ENCODE measurements around the gene PLA2G10. TPM values are rescaled to one million over a fixed set of nuclear protein-coding genes. Genes with fewer than 3 reads are reported as not detected.
"Not testable (repeated sequence)": the region's sequence is repeated elsewhere in the genome, so short reads cannot be mapped to it uniquely, and the experiment has no call there.

PLA2G10 gene
- total RNA-seq, 2 experiments from 2014 or later: not detected

- no peak overlapping the region for H3K4me3 Mint-ChIP-seq
- no peaks in the 10 kb centered on the region for H3K9me3 Mint-ChIP-seq (ENCODE audit: low read depth)
- CTCF ChIA-PET: interaction anchor here (0.9 kb wide), 1 partner anchor 24 kb away, joined by 3 read pairs; no protein-coding TSS in a partner anchor
- peaks cover 5% of the 10 kb centered on the region for H3K4me1 Mint-ChIP-seq
- POLR2A ChIA-PET: no interaction called here
- peaks cover 44% of the 10 kb centered on the region for H3K36me3 Mint-ChIP-seq (ENCODE audit: low read depth)
- DNase-seq (no peak), ATAC-seq (peak; percentile 44)
- intact Hi-C loops (cut with DNase I, micrococcal nuclease): no loop called here
- H3K27ac Mint-ChIP-seq: peak overlapping the region; percentile 59
- H3K27me3 Mint-ChIP-seq: no peaks in the 10 kb centered on the region
Measured at GRCh38 chr16:14650629-14651028, 43.5 kb downstream of the PLA2G10 start.

DNA sequence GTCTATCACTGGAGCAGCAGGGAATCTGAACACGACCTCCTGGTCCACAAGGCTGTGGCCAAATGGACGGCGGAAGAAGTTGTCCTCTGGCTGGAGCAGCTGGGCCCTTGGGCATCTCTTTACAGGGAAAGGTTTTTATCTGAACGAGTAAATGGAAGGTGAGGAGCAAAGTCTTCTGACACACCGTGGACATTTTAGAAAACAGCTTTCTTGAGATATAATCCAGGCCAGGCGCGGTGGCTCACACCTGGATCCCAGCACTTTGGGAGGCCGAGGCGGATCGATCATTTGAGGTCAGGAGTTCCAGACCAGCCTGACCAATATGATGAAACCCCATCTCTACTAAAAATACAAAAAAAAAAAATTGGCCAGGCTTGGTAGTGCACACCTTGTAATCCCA lies 44.3 kb downstream of the PLA2G10 start:
- Mint-ChIP-seq H3K4me3 (no peak overlapping the region), H3K9me3 (ENCODE audit: low read depth) (no peaks in the 10 kb centered on the region), H3K4me1 (peaks cover 5% of the 10 kb centered on the region), H3K36me3 (ENCODE audit: low read depth) (peaks cover 44% of the 10 kb centered on the region), H3K27me3 (no peaks in the 10 kb centered on the region), H3K27ac (no peak overlapping the region)
- no peak for DNase-seq
- ChIA-PET POLR2A (no interaction called here), CTCF (interaction anchor here (0.8 kb wide), 1 partner anchor 423 kb away, joined by 4 read pairs; no protein-coding TSS in a partner anchor)
- intact Hi-C loops (cut with DNase I, micrococcal nuclease): no loop called here
- no peak for ATAC-seq

- ChIA-PET CTCF (no interaction called here), POLR2A (no interaction called here)
- ATAC-seq (peak; percentile 42), DNase-seq (peak; percentile 22)
- Mint-ChIP-seq H3K4me3 (no peak overlapping the region), H3K27me3 (no peaks in the 10 kb centered on the region), H3K27ac (no peak overlapping the region), H3K9me3 (ENCODE audit: low read depth) (no peaks in the 10 kb centered on the region), H3K36me3 (ENCODE audit: low read depth) (peaks cover 24% of the 10 kb centered on the region), H3K4me1 (peaks cover 23% of the 10 kb centered on the region)
- intact Hi-C loops (cut with DNase I, micrococcal nuclease): no loop called here
Measured at GRCh38 chr16:14641926-14642325, 52.2 kb downstream of the PLA2G10 start.

- H3K27ac Mint-ChIP-seq: peak overlapping the region; percentile 20
- POLR2A ChIA-PET: no interaction called here
Measured at GRCh38 chr16:14641206-14641605, 52.9 kb downstream of the PLA2G10 start.

GRCh38 chr16:14640538-14640937 lies 53.6 kb downstream of the PLA2G10 start:
- no peak overlapping the region for H3K27ac Mint-ChIP-seq
- H3K36me3 Mint-ChIP-seq (ENCODE audit: low read depth): peaks cover 26% of the 10 kb centered on the region
- no peaks in the 10 kb centered on the region for H3K27me3 Mint-ChIP-seq
- H3K4me1 Mint-ChIP-seq: peaks cover 34% of the 10 kb centered on the region
- intact Hi-C loops (cut with DNase I, micrococcal nuclease): no loop called here
- H3K4me3 Mint-ChIP-seq: no peak overlapping the region
- no peaks in the 10 kb centered on the region for H3K9me3 Mint-ChIP-seq (ENCODE audit: low read depth)
- ATAC-seq (no peak), DNase-seq (no peak)
- ChIA-PET CTCF (no interaction called here), POLR2A (interaction anchor here (0.6 to 0.8 kb wide), 2 partner anchors 8 to 14 kb away, joined by 3 to 5 read pairs; no protein-coding TSS in a partner anchor)

More at GRCh38 chr16:14641206-14641605, 52.9 kb downstream of the PLA2G10 start:
- Mint-ChIP-seq H3K4me3 (no peak overlapping the region), H3K27me3 (no peaks in the 10 kb centered on the region), H3K9me3 (ENCODE audit: low read depth) (no peaks in the 10 kb centered on the region), H3K4me1 (peaks cover 28% of the 10 kb centered on the region), H3K36me3 (ENCODE audit: low read depth) (peaks cover 25% of the 10 kb centered on the region)
- ATAC-seq: no peak
- DNase-seq: no peak
- CTCF ChIA-PET: interaction anchor here (0.6 kb wide), 1 partner anchor 54 kb away, joined by 3 read pairs; no protein-coding TSS in a partner anchor
- intact Hi-C loops (cut with DNase I, micrococcal nuclease): no loop called here

DNA sequence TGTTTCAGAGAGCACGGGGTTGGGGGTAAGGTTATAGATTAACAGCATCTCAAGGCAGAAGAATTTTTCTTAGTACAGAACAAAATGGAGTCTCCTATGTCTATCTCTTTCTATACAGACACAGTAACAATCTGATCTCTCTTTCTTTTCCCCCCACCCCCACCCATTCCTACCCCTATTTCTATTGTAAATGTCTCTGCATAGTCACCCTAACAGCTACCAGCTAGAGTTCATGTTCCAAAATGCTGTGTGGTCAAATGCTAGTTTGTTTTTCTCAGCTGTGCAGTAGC lies 57.2 kb downstream of the PLA2G10 start:
- DNase-seq; H3K27ac Mint-ChIP-seq; H3K9me3 Mint-ChIP-seq (ENCODE audit: low read depth); H3K27me3 Mint-ChIP-seq; H3K4me3 Mint-ChIP-seq; POLR2A ChIA-PET; ATAC-seq; CTCF ChIA-PET: not testable (repeated sequence)
- intact Hi-C loops (cut with DNase I, micrococcal nuclease): loop anchor here (10.0 kb wide), 3 partner anchors 418 to 1318 kb away; partner anchors contain the start of genes MARF1 (in 1 of the 2) and NTAN1 (in 1 of the 2)
- peaks cover 30% of the 10 kb centered on the region for H3K36me3 Mint-ChIP-seq (ENCODE audit: low read depth)
- peaks cover 51% of the 10 kb centered on the region for H3K4me1 Mint-ChIP-seq

DNA sequence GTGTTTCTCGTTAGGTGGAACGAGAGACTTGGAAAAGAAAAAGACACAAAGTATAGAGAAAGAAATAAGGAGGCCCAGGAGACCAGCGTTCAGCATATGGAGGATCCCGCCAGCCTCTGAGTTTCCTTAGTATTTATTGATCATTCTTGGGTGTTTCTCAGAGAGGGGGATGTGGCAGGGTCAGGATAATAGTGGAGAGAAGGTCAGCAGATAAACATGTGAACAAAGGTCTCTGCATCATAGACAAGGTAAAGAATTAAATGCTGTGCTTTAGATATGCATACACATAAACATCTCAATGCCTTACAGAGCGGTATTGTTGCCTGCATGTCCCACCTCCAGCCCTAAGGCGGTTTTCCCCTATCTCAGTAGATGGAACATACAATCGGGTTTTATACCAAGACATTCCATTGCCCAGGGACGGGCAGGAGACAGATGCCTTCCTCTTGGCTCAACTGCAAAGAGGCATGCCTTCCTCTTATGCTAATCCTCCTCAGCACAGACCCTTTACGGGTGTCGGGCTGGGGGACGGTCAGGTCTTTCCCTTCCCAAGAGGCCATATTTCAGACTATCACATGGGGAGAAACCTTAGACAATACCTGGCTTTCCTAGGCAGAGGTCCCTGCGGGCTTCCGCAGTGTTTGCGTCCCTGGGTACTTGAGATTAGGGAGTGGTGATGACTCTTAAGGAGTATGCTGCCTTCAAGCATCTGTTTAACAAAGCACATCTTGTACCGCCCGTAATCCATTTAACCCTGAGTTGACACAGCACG lies 57.7 kb downstream of the PLA2G10 start:
- Mint-ChIP-seq H3K27ac (peak overlapping the region; percentile 21), H3K4me1 (peaks cover 53% of the 10 kb centered on the region), H3K36me3 (ENCODE audit: low read depth) (peaks cover 30% of the 10 kb centered on the region)
- POLR2A ChIA-PET; ATAC-seq; DNase-seq; H3K4me3 Mint-ChIP-seq; CTCF ChIA-PET; H3K9me3 Mint-ChIP-seq (ENCODE audit: low read depth); H3K27me3 Mint-ChIP-seq: not testable (repeated sequence)
- intact Hi-C loops (cut with DNase I, micrococcal nuclease): loop anchor here (10.0 kb wide), 3 partner anchors 418 to 1318 kb away; partner anchors contain the start of genes MARF1 (in 1 of the 2) and NTAN1 (in 1 of the 2)

GRCh38 chr16:14635395-14636165 lies 58.5 kb downstream of the PLA2G10 start:
- CTCF ChIA-PET: no interaction called here
- no peak for ATAC-seq
- intact Hi-C loops (cut with DNase I, micrococcal nuclease): loop anchor here (10.0 kb wide), 3 partner anchors 419 to 1319 kb away; partner anchors contain the start of genes MARF1 (in 1 of the 2) and NTAN1 (in 1 of the 2)
- no peaks in the 10 kb centered on the region for H3K9me3 Mint-ChIP-seq (ENCODE audit: low read depth)
- peak overlapping the region; percentile 21 for H3K27ac Mint-ChIP-seq
- POLR2A ChIA-PET: no interaction called here
- peaks cover 30% of the 10 kb centered on the region for H3K36me3 Mint-ChIP-seq (ENCODE audit: low read depth)
- H3K4me1 Mint-ChIP-seq: peaks cover 49% of the 10 kb centered on the region
- H3K4me3 Mint-ChIP-seq: no peak overlapping the region
- DNase-seq: no peak
- no peaks in the 10 kb centered on the region for H3K27me3 Mint-ChIP-seq

DNA sequence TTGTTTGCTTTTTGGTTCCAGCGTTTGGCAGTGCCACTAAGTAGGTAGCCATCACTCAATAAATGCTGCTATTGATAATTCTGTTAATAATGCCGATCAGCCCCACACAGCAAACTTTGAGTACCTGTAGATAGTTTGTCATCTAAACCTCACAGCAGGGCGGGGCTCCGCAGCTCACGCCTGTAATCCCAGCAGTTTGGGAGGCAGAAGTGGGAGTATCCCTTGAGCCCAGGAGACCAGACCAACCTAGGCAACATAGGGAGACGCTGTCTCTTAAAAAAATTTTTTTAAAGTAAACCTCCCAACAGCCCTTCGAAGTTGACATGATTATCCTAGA lies 59.8 kb downstream of the PLA2G10 start:
- intact Hi-C loops (cut with DNase I, micrococcal nuclease): loop anchor here (5.0 to 10.0 kb wide), 8 partner anchors 332 to 1320 kb away; partner anchors contain the start of genes CEP20 (in 1 of the 2), ERCC4 (in 1 of the 2), MARF1 (in 1 of the 2) and NTAN1 (in 1 of the 2)
- Mint-ChIP-seq H3K27me3 (no peaks in the 10 kb centered on the region), H3K9me3 (ENCODE audit: low read depth) (no peaks in the 10 kb centered on the region), H3K4me3 (peak overlapping the region; percentile 97), H3K27ac (peak overlapping the region; percentile 99), H3K36me3 (ENCODE audit: low read depth) (peaks cover 24% of the 10 kb centered on the region), H3K4me1 (peaks cover 43% of the 10 kb centered on the region)
- CTCF ChIA-PET: interaction anchor here (1.1 kb wide), 1 partner anchor 13 kb away, joined by 3 read pairs; no protein-coding TSS in a partner anchor
- no peak for ATAC-seq
- no peak for DNase-seq
- POLR2A ChIA-PET: interaction anchor here (1.0 kb wide), 1 partner anchor 1316 kb away, joined by 3 read pairs; no protein-coding TSS in a partner anchor

DNA sequence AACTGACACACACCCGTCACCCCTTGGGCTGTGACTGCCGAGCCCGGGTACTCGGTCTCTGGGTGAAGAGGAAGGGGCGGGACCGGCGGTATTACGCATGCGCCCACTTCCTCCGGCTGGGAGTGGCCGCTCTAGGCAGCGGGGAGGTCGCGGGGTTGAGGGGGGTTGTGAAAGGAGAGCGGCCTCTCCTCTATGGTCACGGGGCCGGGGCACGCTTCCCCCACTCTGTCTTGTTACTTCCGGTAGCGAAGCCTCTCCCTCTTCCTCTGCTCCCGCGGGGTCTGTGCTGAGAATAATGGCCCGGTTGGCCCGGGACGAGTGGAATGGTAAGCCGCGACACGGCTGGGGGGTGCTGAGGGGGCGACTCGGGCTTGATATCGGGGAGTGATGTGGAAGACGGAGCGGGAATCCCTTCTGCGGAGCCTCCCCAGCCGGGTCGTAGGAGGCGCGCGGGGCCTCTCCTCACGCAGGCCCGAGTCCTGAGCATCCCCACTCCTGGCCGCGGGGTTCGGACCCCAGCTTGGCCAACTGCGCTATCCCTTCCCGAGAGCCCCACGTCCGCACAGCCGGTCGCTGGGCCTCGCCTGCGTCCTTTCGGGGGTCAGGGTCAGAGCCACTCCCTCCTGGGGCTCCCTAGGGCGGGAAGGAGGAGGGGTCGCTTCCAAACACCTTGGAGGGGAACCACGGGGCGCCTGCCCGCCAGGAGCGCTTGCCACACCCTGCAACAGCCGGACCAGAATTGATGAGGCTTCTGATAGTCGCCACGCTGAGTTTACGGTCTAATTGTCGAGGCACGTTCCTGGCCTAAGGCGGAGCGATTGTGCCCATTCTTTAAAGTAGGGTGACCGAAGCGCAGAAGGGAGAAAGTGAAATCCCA lies 61.2 kb downstream of the PLA2G10 start, which contains the start of gene BFAR:
Gene BFAR, plus strand, starts transcription at position 259 of the 877 bp plus-strand sequence. CDS start 11,396 bp downstream, outside the sequence.
- peak within 1 kb of the TSS; percentile 99 for H3K27ac Mint-ChIP-seq
- ATAC-seq (peak; percentile 78), DNase-seq (peak; percentile 100)
- POLR2A ChIA-PET: no interaction called here
- H3K9me3 Mint-ChIP-seq (ENCODE audit: low read depth): no peaks in the 10 kb centered on the region
- H3K4me3 Mint-ChIP-seq: peak within 1 kb of the TSS; percentile 97
- intact Hi-C loops (cut with DNase I, micrococcal nuclease): loop anchor here (1.0 to 10.0 kb wide), 12 partner anchors 331 to 1322 kb away; partner anchors contain the start of genes ERCC4 (in 2 of the 2), MARF1 (in 2 of the 2), CEP20 (in 1 of the 2) and MRTFB (in 1 of the 2)
- peaks cover 51% of the 10 kb centered on the region for H3K4me1 Mint-ChIP-seq
- CTCF ChIA-PET: no interaction called here
- peaks cover 16% of the 10 kb centered on the region for H3K36me3 Mint-ChIP-seq (ENCODE audit: low read depth)
- H3K27me3 Mint-ChIP-seq: no peaks in the 10 kb centered on the region

Measured in activated CD4-positive, alpha-beta T cell treated with anti-CD3 and anti-CD28 coated beads for 36 hours (primary cell).